Cardiac muscle cell (in vitro differentiated cells and primary cell): Measurements from ENCODE around the gene GPR108. TPM values are rescaled to one million over a fixed set of nuclear protein-coding genes. Genes with fewer than 3 reads are reported as not detected.

Experiments
- DNase-seq, 2 donors: peaks; one replicate each; pipeline versions ENCODE4 v3.0.0 to v3.0.0-alpha.2; 2010 to 2017; ENCODE audit warnings: low read depth in 1 of 2, low spot score in 1 of 2
- H3K27ac ChIP-seq: fragments of 200-600 bp; sonication (generic); 2 replicates; pipeline ENCODE4 v1.5.1; 2016
- H3K27me3 ChIP-seq: fragments of 200-600 bp; sonication (generic); 2 replicates; pipeline ENCODE4 v1.6.0; 2016; ENCODE audit warnings: control low read depth
- H3K36me3 ChIP-seq: fragments of 200-600 bp; sonication (generic); 2 replicates; pipeline ENCODE4 v1.5.1; 2016; ENCODE audit warnings: control low read depth
- H3K4me1 ChIP-seq: fragments of 200-600 bp; sonication (generic); 2 replicates; pipeline ENCODE4 v1.8.1; 2017; ENCODE audit warnings: low read depth, mild to moderate bottlenecking, mixed run types
- H3K4me3 ChIP-seq: fragments of 200-600 bp; sonication (generic); 2 replicates; pipeline ENCODE4 v1.5.1; 2016; ENCODE audit warnings: mild to moderate bottlenecking
- H3K9me3 ChIP-seq: fragments of 200-600 bp; sonication (generic); 2 replicates; pipeline ENCODE4 v1.5.1; 2017; ENCODE audit warnings: low read depth, mild to moderate bottlenecking, control low read depth
- CTCF ChIP-seq: IDR thresholded peaks from 2 replicates; pipeline ENCODE4 v1.5.1; 2012; ENCODE audit warnings: low read depth, mild to moderate bottlenecking, low read length
- polyA plus RNA-seq: library from polyadenylated mRNA; unstranded; fragments of >200 nt; fragmentation: Nextera tagmentation; extraction: Ambion mirVana; gene quantifications from 2 replicates; pipeline ENCODE4 v1.2.1, GENCODE V29; 2016
- total RNA-seq: library from RNA; depleted of rRNA; stranded (reverse); fragments of >200 nt; gene quantifications from 2 replicates; pipeline ENCODE4 v1.2.3, GENCODE V29; 2016

Gene GPR108
- total and polyA plus RNA-seq, 2 experiments from 2014 or later, result 91.3 to 113 TPM

- TF ChIP-seq CTCF, result no peak
- H3K4me1 ChIP-seq, result peaks cover 26% of the 10 kb centered on the region
- no peaks in the 10 kb centered on the region for H3K36me3 ChIP-seq
- peak overlapping the region; percentile 72 for H3K4me3 ChIP-seq
- DNase-seq, result peak in 1 of 2 donors; percentile 75
- H3K9me3 ChIP-seq, result no peaks in the 10 kb centered on the region
- peak overlapping the region; percentile 67 for H3K27ac ChIP-seq
- no peaks in the 10 kb centered on the region for H3K27me3 ChIP-seq
These were observed 2.7 kb upstream of the GPR108 start for GRCh38 chr19:6739883-6740588.

DNA sequence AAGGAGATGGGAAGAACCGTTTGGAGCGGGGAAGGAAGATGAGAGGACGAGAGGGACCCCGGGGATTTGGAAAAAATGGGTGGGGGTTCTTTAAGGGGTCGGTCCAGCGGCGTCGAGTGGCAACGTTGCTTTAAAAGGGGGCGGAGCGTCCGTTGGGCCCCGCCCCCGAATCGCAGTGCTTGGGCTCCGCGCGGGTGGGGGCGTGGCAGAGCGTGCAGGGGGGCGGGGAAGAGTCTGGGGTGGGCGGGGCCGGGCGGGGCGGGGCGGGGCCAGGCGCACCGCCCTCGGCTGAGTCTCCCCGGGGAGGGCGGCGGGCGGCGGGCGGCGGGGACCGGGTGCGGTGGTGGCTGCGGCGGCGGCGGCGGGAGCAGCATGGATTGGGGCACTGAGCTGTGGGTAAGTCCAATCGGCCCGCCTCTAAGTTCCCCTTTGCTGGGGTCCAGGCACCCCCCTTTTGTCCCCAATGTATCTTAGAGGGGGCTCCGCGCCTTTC is 2.1 kb upstream of the GPR108 start, which contains the start of gene TRIP10:
TRIP10 (plus strand) TSS at position 291 of the 493 bp plus-strand sequence; CDS start at position 373, 82 bp downstream.
- peak; percentile 88 to 94 for DNase-seq
- H3K27me3 ChIP-seq, result no peaks in the 10 kb centered on the region
- H3K4me1 ChIP-seq, result peaks cover 21% of the 10 kb centered on the region
- peak within 1 kb of the TSS; percentile 72 for H3K4me3 ChIP-seq
- no peaks in the 10 kb centered on the region for H3K36me3 ChIP-seq
- no peak for TF ChIP-seq CTCF
- peak within 1 kb of the TSS; percentile 80 for H3K27ac ChIP-seq
- H3K9me3 ChIP-seq, result no peaks in the 10 kb centered on the region

DNA sequence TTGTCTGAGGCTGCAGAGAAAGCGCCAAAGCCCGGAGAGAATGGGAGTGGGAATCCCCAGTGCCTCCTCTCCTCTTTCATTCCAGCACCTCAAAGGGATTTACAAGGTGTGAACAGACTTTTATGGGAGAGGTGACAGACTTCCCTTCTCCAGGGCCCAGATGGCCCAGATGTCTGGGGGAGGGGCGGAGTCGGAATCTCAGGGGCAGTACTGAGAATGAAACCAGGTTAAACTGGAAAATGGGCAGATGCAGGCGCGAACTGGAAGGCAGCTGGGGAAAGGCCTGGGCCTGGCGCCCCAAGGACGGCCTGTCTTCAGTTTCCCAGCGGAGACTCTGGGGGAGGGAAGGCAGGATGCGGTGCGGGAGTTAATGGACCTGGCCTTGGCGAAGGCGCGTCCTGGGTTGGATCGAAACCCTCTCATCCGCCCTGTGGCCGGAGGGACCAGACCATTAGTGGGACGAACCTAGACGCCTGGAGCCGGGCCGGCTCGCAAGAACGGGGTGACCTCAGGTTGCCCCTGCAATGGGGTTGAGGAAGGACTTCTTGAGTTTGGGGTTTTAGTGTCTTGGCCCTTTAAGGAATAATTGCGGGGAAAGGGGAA is 1.5 kb upstream of the GPR108 start:
- H3K9me3 ChIP-seq, result no peaks in the 10 kb centered on the region
- TF ChIP-seq CTCF, result no peak
- peak overlapping the region; percentile 7 for H3K4me3 ChIP-seq
- DNase-seq, result peak in 1 of 2 donors; percentile 42
- no peaks in the 10 kb centered on the region for H3K36me3 ChIP-seq
- peak overlapping the region; percentile 80 for H3K27ac ChIP-seq
- no peaks in the 10 kb centered on the region for H3K27me3 ChIP-seq
- peaks cover 18% of the 10 kb centered on the region for H3K4me1 ChIP-seq

GRCh38 chr19:6737873-6738786 is 750 bp upstream of the GPR108 start:
- H3K27me3 ChIP-seq, result no peaks in the 10 kb centered on the region
- no peaks in the 10 kb centered on the region for H3K36me3 ChIP-seq
- H3K4me1 ChIP-seq, result peaks cover 15% of the 10 kb centered on the region
- peak; percentile 83 to 89 for DNase-seq
- TF ChIP-seq CTCF, result peak; percentile 74
- peak overlapping the region; percentile 80 for H3K27ac ChIP-seq
- H3K4me3 ChIP-seq, result no peak overlapping the region
- H3K9me3 ChIP-seq, result no peaks in the 10 kb centered on the region

DNA sequence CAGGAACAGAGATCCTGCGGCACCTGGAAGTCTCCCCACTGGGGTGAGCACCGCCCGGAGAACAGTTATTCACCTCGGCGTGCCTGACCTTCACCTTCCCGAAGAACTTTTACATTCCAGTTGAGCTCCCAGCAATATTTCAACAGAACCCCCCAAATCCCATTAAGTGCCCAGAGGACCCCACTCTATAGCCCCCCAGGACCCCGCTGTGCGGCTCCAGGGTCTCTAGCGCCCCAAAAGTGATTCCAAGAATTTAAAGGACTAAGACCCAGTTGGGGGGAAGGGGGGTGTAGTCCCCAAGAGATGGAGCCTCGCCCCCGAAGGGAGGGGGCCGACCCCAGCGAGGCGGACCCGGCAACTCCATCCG is 480 bp downstream of the GPR108 start:
- TF ChIP-seq CTCF, result no peak
- Histone ChIP-seq H3K4me1 (peaks cover 12% of the 10 kb centered on the region), H3K27ac (peak overlapping the region; percentile 98), H3K27me3 (no peaks in the 10 kb centered on the region), H3K36me3 (no peaks in the 10 kb centered on the region), H3K4me3 (peak overlapping the region; percentile 92), H3K9me3 (no peaks in the 10 kb centered on the region)
- DNase-seq, result no peak
